Activated naive CD4-positive, alpha-beta T cell treated with anti-CD3 and anti-CD28 coated beads, Interleukin-2, amount 50 U/mL, for 72 hours (primary cell): ENCODE measurements around the gene CDKN2D. TPM values are rescaled to one million over a fixed set of nuclear protein-coding genes. Genes with fewer than 3 reads are reported as not detected.
"Not testable (repeated sequence)": the region's sequence is repeated elsewhere in the genome, so short reads cannot be mapped to it uniquely, and the experiment has no call there.

ENCODE experiments used
- ATAC-seq, 2 donors: fragments of 150-1000 bp; cut with Tn5 transposase; 2 replicates each; pipeline ENCODE4 v1.10.0; 2021; ENCODE audit warnings: mild to moderate bottlenecking in 2 of 2, moderate library complexity in 2 of 2
- DNase-seq, 2 donors: peaks; one replicate each; pipeline ENCODE4 v3.0.0; 2021 to 2022; ENCODE audit warnings: low spot score in 2 of 2
- H3K27ac Mint-ChIP-seq, 2 donors: one replicate each; pipeline ENCODE4 v1.8.0; 2022; ENCODE audit warnings: mild to moderate bottlenecking in 2 of 2, mixed read lengths in 2 of 2
- H3K36me3 Mint-ChIP-seq, 2 donors: one replicate each; pipeline ENCODE4 v1.8.0; 2022; ENCODE audit warnings: mixed read lengths in 2 of 2
- H3K9me3 Mint-ChIP-seq, 2 donors: one replicate each; pipeline ENCODE4 v1.8.0; 2022; ENCODE audit warnings: mixed read lengths in 2 of 2
- total RNA-seq, 2 donors: library from RNA; stranded (reverse); gene quantifications; one replicate each; pipeline ENCODE4 v1.2.3, GENCODE V29; 2022

The CDKN2D gene
- total RNA-seq, 2 donors from 2014 or later = 43.4 to 248 TPM

- Mint-ChIP-seq H3K9me3 (no peaks in the 10 kb centered on the region), H3K36me3 (peaks cover 0 to 8% of the 10 kb centered on the region in 2 donors), H3K27ac (peak overlapping the region; percentile 92 to 98)
- DNase-seq (peak in 1 of 2 donors; percentile 33), ATAC-seq (peak; percentile 25 to 27)
Measured at GRCh38 chr19:10544242-10544752, 24.5 kb downstream of the CDKN2D start.

- DNase-seq (peak; percentile 80 to 81), ATAC-seq (peak; percentile 86 to 90)
- no peaks in the 10 kb centered on the region for H3K9me3 Mint-ChIP-seq
Measured at GRCh38 chr19:10543420-10544241, 25.1 kb downstream of the CDKN2D start, which contains the start of gene ATG4D. Gene ATG4D, plus strand, starts transcription at chr19:10543904. Its CDS starts 187 bp downstream, at chr19:10544091.

GRCh38 chr19:10543059-10543419 lies 25.7 kb downstream of the CDKN2D start:
- ATAC-seq (no peak), DNase-seq (no peak)
- Mint-ChIP-seq H3K9me3 (no peaks in the 10 kb centered on the region), H3K27ac (peak overlapping the region in 1 of 2 donors; percentile 92), H3K36me3 (peaks cover 0 to 8% of the 10 kb centered on the region in 2 donors)

More at GRCh38 chr19:10543420-10544241, 25.1 kb downstream of the CDKN2D start, which contains the start of gene ATG4D:
- H3K36me3 Mint-ChIP-seq = peaks cover 0 to 8% of the 10 kb centered on the region in 2 donors
- H3K27ac Mint-ChIP-seq = peak within 1 kb of the TSS; percentile 92 to 98

- DNase-seq, H3K36me3 Mint-ChIP-seq, H3K27ac Mint-ChIP-seq, ATAC-seq, H3K9me3 Mint-ChIP-seq: not testable (repeated sequence)
Measured at GRCh38 chr19:10539016-10539415, 29.8 kb downstream of the CDKN2D start.

GRCh38 chr19:10538204-10538983 lies 30.4 kb downstream of the CDKN2D start:
- Mint-ChIP-seq H3K36me3 (no peaks in the 10 kb centered on the region), H3K27ac (no peak overlapping the region), H3K9me3 (no peaks in the 10 kb centered on the region)
- ATAC-seq (peak in 1 of 2 donors; percentile 24), DNase-seq (no peak)

GRCh38 chr19:10537668-10538067 lies 31.1 kb downstream of the CDKN2D start:
- DNase-seq (no peak), ATAC-seq (no peak)
- Mint-ChIP-seq H3K27ac (no peak overlapping the region), H3K36me3 (peaks cover 0 to 1% of the 10 kb centered on the region in 2 donors), H3K9me3 (no peaks in the 10 kb centered on the region)

GRCh38 chr19:10535613-10536012 lies 33.2 kb downstream of the CDKN2D start:
- Mint-ChIP-seq H3K36me3 (peaks cover 0 to 7% of the 10 kb centered on the region in 2 donors), H3K27ac (no peak overlapping the region), H3K9me3 (no peaks in the 10 kb centered on the region)
- no peak for DNase-seq
- ATAC-seq = no peak

- no peak for DNase-seq
- ATAC-seq = no peak
- H3K36me3 Mint-ChIP-seq = peaks cover 0 to 7% of the 10 kb centered on the region in 2 donors
- H3K27ac Mint-ChIP-seq = no peak overlapping the region
- no peaks in the 10 kb centered on the region for H3K9me3 Mint-ChIP-seq
Measured at GRCh38 chr19:10533646-10534386, 35.0 kb downstream of the CDKN2D start.

- ATAC-seq (peak in 1 of 2 donors; percentile 47), DNase-seq (no peak)
- Mint-ChIP-seq H3K9me3 (no peaks in the 10 kb centered on the region), H3K27ac (no peak overlapping the region), H3K36me3 (peaks cover 0 to 7% of the 10 kb centered on the region in 2 donors)
Measured at GRCh38 chr19:10532457-10532856, 36.3 kb downstream of the CDKN2D start.

- H3K27ac Mint-ChIP-seq, DNase-seq, H3K9me3 Mint-ChIP-seq, H3K36me3 Mint-ChIP-seq, ATAC-seq: not testable (repeated sequence)
Measured at GRCh38 chr19:10526887-10527286, 41.9 kb downstream of the CDKN2D start.

GRCh38 chr19:10525636-10526035 lies 43.1 kb downstream of the CDKN2D start:
- Mint-ChIP-seq H3K9me3 (no peaks in the 10 kb centered on the region), H3K36me3 (no peaks in the 10 kb centered on the region), H3K27ac (no peak overlapping the region)
- ATAC-seq (no peak), DNase-seq (no peak)

- no peaks in the 10 kb centered on the region for H3K36me3 Mint-ChIP-seq
- no peak overlapping the region for H3K27ac Mint-ChIP-seq
- no peaks in the 10 kb centered on the region for H3K9me3 Mint-ChIP-seq
- DNase-seq (no peak), ATAC-seq (no peak)
Measured at GRCh38 chr19:10523135-10523636, 45.6 kb downstream of the CDKN2D start.

- ATAC-seq = no peak
Measured at GRCh38 chr19:10521461-10522171, 47.2 kb downstream of the CDKN2D start.

GRCh38 chr19:10520652-10521318 lies 48.0 kb downstream of the CDKN2D start:
- no peak for DNase-seq
- peaks cover 0 to 5% of the 10 kb centered on the region in 2 donors for H3K36me3 Mint-ChIP-seq
- H3K27ac Mint-ChIP-seq = no peak overlapping the region
- H3K9me3 Mint-ChIP-seq = no peaks in the 10 kb centered on the region
- ATAC-seq = no peak

More at GRCh38 chr19:10521461-10522171, 47.2 kb downstream of the CDKN2D start:
- H3K9me3 Mint-ChIP-seq = no peaks in the 10 kb centered on the region
- peaks cover 0 to 3% of the 10 kb centered on the region in 2 donors for H3K36me3 Mint-ChIP-seq
- peak overlapping the region in 1 of 2 donors; percentile 36 for H3K27ac Mint-ChIP-seq
- DNase-seq = no peak

GRCh38 chr19:10519421-10519820 lies 49.4 kb downstream of the CDKN2D start:
- peaks cover 0 to 5% of the 10 kb centered on the region in 2 donors for H3K36me3 Mint-ChIP-seq
- DNase-seq (no peak), ATAC-seq (no peak)
- H3K27ac Mint-ChIP-seq = peak overlapping the region in 1 of 2 donors; percentile 1
- H3K9me3 Mint-ChIP-seq = no peaks in the 10 kb centered on the region
